Panc1 (cell line): ENCODE results near the gene HLA-B. TPM values are rescaled to one million over a fixed set of nuclear protein-coding genes. Genes with fewer than 3 reads are reported as not detected.

Source experiments
- ATAC-seq: fragments of 200-7000 bp; cut with Tn5 transposase; 2 replicates; pipeline ENCODE4 v1.9.1; 2020; ENCODE audit warnings: mild to moderate bottlenecking, moderate library complexity
- BruUV-seq: library from RNA; stranded (reverse); fragments of 400-500 nt; replicated peaks from 2 replicates; lab custom pipeline; 2021; lab: Mats Ljungman, UMichigan
- CTCF ChIA-PET: fragments of 300-600 bp; sonication (Branson Sonifier 250); formaldehyde crosslinking; loops from one replicate; lab custom pipeline; 2022; ENCODE audit warnings: antibody characterized with exemption; lab: Charles Lee
- POLR2A ChIA-PET: fragments of 300-600 bp; sonication (Branson Sonifier 250); formaldehyde crosslinking; loops from one replicate; lab custom pipeline; 2022; ENCODE audit warnings: antibody characterized with exemption; lab: Charles Lee
- DNase-seq: peaks from one replicate; pipeline ENCODE4 v3.0.0-alpha.2; 2010; ENCODE audit warnings: low read depth, low spot score
- H3K27ac ChIP-seq: 2 replicates; pipeline ENCODE4 v1.5.1; 2011; ENCODE audit warnings: mild to moderate bottlenecking, low read length, inconsistent platforms
- H3K27me3 ChIP-seq: fragments of 200-500 bp; sonication (Bioruptor generic); 2 replicates; pipeline ENCODE4 v1.6.0; 2014; ENCODE audit warnings: low read length, inconsistent platforms; ENCODE audit not compliant: control insufficient read depth, insufficient read depth
- H3K36me3 ChIP-seq: fragments of 200-500 bp; sonication (Bioruptor generic); 2 replicates; pipeline ENCODE4 v1.5.1; 2014; ENCODE audit warnings: inconsistent platforms, mild to moderate bottlenecking, low read length, moderate library complexity; ENCODE audit not compliant: control insufficient read depth, insufficient read depth
- H3K4me1 ChIP-seq: 2 replicates; pipeline ENCODE4 v1.5.1; 2011; ENCODE audit warnings: inconsistent platforms, mild to moderate bottlenecking, low read length, moderate library complexity; ENCODE audit not compliant: control insufficient read depth, insufficient read depth
- H3K4me3 ChIP-seq, 2 experiments: 2 replicates each; pipeline ENCODE4 v1.5.1; 2011 to 2012; ENCODE audit warnings: low read depth in 2 of 2, low read length in 2 of 2, mild to moderate bottlenecking in 2 of 2, inconsistent platforms in 1 of 2, moderate library complexity in 1 of 2
- H3K9me3 ChIP-seq: fragments of 200-500 bp; sonication (Bioruptor generic); 2 replicates; pipeline ENCODE4 v1.5.1; 2014; ENCODE audit warnings: low read depth, mild to moderate bottlenecking, inconsistent platforms, low read length, moderate library complexity; ENCODE audit not compliant: control insufficient read depth, insufficient read depth
- POLR2AphosphoS5 ChIP-seq: IDR thresholded peaks from 2 replicates; pipeline ENCODE4 v1.6.1; 2012; ENCODE audit warnings: mild to moderate bottlenecking, low read depth, low read length, moderate library complexity
- REST ChIP-seq, 2 experiments: IDR thresholded peaks; 2 replicates each; pipeline ENCODE4 v1.6.1; 2011 to 2012; ENCODE audit warnings: low read depth in 2 of 2, control low read depth in 1 of 2, low read length in 1 of 2, mild to moderate bottlenecking in 1 of 2, moderate library complexity in 1 of 2; ENCODE audit not compliant: insufficient read depth in 1 of 2
- SIN3A ChIP-seq: IDR thresholded peaks from 2 replicates; pipeline ENCODE4 v1.6.1; 2012; ENCODE audit warnings: low read depth, mild to moderate bottlenecking, low read length, moderate library complexity, borderline replicate concordance; ENCODE audit not compliant: insufficient read depth
- TCF7L2 ChIP-seq: IDR thresholded peaks from 2 replicates; pipeline ENCODE4 v1.6.1; 2011; ENCODE audit warnings: mild to moderate bottlenecking, low read depth, low read length, inconsistent platforms
- in situ Hi-C: cut with HindIII; loops from 2 replicates; pipeline ENCODE4 v1.10.0; 2016; ENCODE audit warnings: low sequenced_read_pairs, low pct_unique_long_range_greater_than_20kb
- intact Hi-C: fragments of 100-400 bp; cut with micrococcal nuclease; formaldehyde crosslinking; loops from one replicate; pipeline ENCODE4 v1.10.0; 2022; ENCODE audit not compliant: unreplicated experiment
- total RNA-seq: library from RNA; stranded (reverse); gene quantifications from one replicate; pipeline ENCODE4 v1.2.1, GENCODE V29; 2021; ENCODE audit not compliant: unreplicated experiment
- TF ChIP-seq, protein P1 (sequence below): fragments of 450-650 bp; IDR thresholded peaks from 2 replicates; pipeline ENCODE4 v1.5.1; 2017; ENCODE audit warnings: mild to moderate bottlenecking

HLA-B gene
- total RNA-seq, 1 experiment from 2014 or later, result 191 TPM

DNA sequence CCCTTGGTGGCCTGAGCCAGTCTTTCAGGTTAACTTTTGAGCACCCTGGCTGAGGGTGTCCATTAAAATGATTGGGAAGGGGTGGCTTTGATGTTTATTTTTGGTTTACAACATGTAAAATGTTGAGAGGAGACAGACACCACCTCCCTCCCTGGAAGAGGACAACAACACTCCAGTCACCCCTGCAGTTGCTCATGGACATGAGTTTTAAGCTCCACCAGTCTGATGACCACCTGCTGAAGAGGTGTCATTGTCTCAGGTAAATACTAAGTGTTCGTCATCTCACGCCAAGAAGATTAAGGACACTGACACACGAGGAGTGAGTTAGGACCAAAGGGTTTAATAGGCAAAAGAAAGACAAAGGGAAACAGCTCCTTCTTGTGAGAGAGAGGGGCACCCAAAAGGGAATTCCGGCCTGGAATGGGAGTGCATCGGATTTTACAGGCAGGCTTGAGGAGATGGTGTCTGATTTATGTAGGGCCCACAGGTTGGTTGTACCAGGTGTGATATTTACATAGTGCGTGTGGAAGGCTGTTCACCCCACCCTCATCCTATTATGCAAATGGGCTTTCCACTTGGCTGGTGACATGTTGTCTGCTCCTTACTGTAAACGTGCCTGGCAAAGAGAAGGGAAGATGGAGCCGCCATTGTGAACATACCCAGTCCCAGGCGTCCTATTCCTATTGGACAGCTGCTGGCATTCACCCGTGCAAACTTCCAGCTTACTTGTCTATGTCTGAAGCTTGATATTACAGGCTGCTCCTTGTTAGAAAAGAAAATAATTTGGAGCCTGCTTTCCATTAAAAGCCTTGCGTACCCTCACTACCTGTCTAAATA, 6.6 kb downstream of the HLA-B start:
- DNase-seq (no peak), ATAC-seq (no peak)
- CTCF ChIA-PET, result no interaction called here
- Histone ChIP-seq H3K27ac (no peak overlapping the region), H3K4me1 (no peaks in the 10 kb centered on the region), H3K4me3 (no peak overlapping the region), H3K27me3 (no peaks in the 10 kb centered on the region; the same call in none of the 2 replicates), H3K9me3 (no peaks in the 10 kb centered on the region), H3K36me3 (no peaks in the 10 kb centered on the region)
- TF ChIP-seq SIN3A (no peak), TCF7L2 (no peak), POLR2AphosphoS5 (no peak), REST (IDR thresholded peaks at IDR 0.05; ENCODE audit: insufficient read depth in 1 of 2, low read depth in 2 of 2, low read length in 1 of 2) (no peak)
- TF ChIP-seq, protein P1, sequence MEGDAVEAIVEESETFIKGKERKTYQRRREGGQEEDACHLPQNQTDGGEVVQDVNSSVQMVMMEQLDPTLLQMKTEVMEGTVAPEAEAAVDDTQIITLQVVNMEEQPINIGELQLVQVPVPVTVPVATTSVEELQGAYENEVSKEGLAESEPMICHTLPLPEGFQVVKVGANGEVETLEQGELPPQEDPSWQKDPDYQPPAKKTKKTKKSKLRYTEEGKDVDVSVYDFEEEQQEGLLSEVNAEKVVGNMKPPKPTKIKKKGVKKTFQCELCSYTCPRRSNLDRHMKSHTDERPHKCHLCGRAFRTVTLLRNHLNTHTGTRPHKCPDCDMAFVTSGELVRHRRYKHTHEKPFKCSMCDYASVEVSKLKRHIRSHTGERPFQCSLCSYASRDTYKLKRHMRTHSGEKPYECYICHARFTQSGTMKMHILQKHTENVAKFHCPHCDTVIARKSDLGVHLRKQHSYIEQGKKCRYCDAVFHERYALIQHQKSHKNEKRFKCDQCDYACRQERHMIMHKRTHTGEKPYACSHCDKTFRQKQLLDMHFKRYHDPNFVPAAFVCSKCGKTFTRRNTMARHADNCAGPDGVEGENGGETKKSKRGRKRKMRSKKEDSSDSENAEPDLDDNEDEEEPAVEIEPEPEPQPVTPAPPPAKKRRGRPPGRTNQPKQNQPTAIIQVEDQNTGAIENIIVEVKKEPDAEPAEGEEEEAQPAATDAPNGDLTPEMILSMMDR, result no peak
- POLR2A ChIA-PET, result no interaction called here
- BruUV-seq, result no TSS peak
- in situ Hi-C loops (no loop called here), intact Hi-C loops (no loop called here)

DNA sequence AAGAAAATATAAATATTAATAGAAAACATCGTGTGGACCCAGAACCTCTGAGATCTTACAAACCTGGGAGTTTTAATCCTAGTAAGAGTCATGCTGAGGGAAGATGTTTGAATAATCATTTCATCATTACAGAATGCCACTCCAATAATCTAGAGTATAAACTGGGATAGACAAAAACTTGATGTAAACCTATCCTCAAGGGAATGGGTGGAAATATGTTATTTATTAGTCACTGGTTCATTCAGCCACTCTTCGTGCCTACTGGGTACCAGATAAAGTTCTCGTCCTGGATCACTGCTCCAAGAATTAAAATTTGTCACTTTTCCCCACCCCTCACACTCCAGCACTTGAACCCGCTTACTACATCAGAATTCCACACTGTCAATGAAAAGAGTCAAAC, 7.7 kb downstream of the HLA-B start:
- CTCF ChIA-PET, result no interaction called here

More for the DNA sequence above, 7.7 kb downstream of the HLA-B start:
- H3K9me3 ChIP-seq, result no peaks in the 10 kb centered on the region
- no peaks in the 10 kb centered on the region for H3K4me1 ChIP-seq
- H3K27me3 ChIP-seq, result no peaks in the 10 kb centered on the region; the same call in none of the 2 replicates
- BruUV-seq, result no TSS peak
- ATAC-seq (no peak), DNase-seq (no peak)
- no peak overlapping the region for H3K27ac ChIP-seq
- H3K4me3 ChIP-seq, result no peak overlapping the region
- H3K36me3 ChIP-seq, result no peaks in the 10 kb centered on the region
- POLR2A ChIA-PET, result no interaction called here
- in situ Hi-C loops (loop anchor here (25.0 kb wide), 1 partner anchor 112 kb away; no protein-coding TSS in a partner anchor), intact Hi-C loops (no loop called here)
- no peak for TF ChIP-seq TCF7L2
- no peak for TF ChIP-seq SIN3A
- no peak for TF ChIP-seq POLR2AphosphoS5
- no peak for TF ChIP-seq REST (IDR thresholded peaks at IDR 0.05; ENCODE audit: insufficient read depth in 1 of 2, low read depth in 2 of 2, low read length in 1 of 2)
- TF ChIP-seq, protein P1, result no peak
